Measurements from ENCODE around the gene REXO5. TPM values are rescaled to one million over a fixed set of nuclear protein-coding genes. Genes with fewer than 3 reads are reported as not detected.

The REXO5 gene
- total and polyA plus RNA-seq, 9 of the 15 experiments (the other 6 are each of a cell fraction or from before 2014, with no cell fraction given), result 10.5 to 45.1 (median 25.4) TPM

DNA sequence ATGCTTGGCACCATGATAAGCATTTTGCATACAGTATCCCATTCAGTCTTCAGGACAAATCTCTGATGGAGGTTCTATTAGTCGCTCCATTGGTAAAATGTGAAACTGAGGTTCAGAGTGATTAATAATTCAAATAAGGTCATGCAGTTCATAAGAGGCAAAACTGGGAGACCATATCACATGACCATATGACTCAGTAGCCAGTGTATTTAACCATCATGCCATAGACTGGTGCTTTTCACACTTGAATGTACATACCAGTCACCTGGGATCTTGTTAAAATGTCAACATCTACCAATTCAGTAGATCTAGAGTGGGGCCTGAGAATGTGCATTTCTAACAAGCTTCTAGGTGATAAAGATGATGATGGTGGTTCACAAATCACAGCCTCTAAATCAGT is 38.2 kb upstream of the REXO5 start (continued):
- TF ChIP-seq KDM2B (CRISPR knock-in tag; IDR thresholded peaks at IDR 0.05), result no peak
- no peak for TF ChIP-seq ARNT (IDR thresholded peaks at IDR 0.05)

DNA sequence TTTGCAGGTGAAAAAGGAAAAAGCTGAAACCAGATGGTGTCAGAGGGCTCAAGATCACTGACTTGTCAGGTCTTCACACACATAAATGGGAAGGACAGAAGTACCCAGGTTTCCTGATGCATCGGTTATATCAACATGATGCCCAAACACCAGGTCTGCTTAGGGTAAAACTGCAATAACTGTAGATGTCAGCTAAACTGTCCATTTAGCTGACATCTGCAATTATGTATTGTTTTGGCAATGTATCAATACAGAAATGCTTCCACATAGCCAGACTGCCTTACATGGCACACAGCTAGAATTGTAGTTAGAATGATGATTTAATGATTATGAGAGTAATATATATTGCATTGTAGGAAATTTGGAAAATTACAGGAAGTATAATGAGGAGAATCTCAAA is 37.5 kb upstream of the REXO5 start:
- H3K9me1 ChIP-seq (ENCODE audit: control insufficient read depth, insufficient read depth, low read length), result no peaks in the 10 kb centered on the region
- ChIA-PET CTCF (ENCODE audit: low intra/inter-chr PET ratio) (no interaction called here), POLR2A (interaction anchor here (1.5 kb wide), 1 partner anchor 23 kb away, joined by 3 read pairs; no protein-coding TSS in a partner anchor)
- DNase-seq (ENCODE audit: extremely low read depth in 1 of 4, low spot score in 3 of 4) (no peak), ATAC-seq (no peak), FAIRE-seq (no peak)
- H3K27ac ChIP-seq (ENCODE audit: extremely low read depth, low read depth, low read length), result no peak overlapping the region
- peak; percentile 57 for TF ChIP-seq ZNF316 (IDR thresholded peaks at IDR 0.05)
- peak; percentile 35; the same call in 1 of the 2 replicates for TF ChIP-seq MAFF (IDR thresholded peaks at IDR 0.05; ENCODE audit: low read length)
- TF ChIP-seq NCOA2 (IDR thresholded peaks at IDR 0.05; ENCODE audit: partially characterized antibody in 2 of 2), result no peak
- TF ChIP-seq FOXM1 (IDR thresholded peaks at IDR 0.05; ENCODE audit: low read depth), result no peak
- TF ChIP-seq FOXM1 (CRISPR knock-in tag; IDR thresholded peaks at IDR 0.05; ENCODE audit: low read depth), result no peak
- no peak for TF ChIP-seq MBD2 (IDR thresholded peaks at IDR 0.05; ENCODE audit: borderline replicate concordance, low read depth)
- TF ChIP-seq C11orf30 (IDR thresholded peaks at IDR 0.05; ENCODE audit: low read depth), result peak; percentile 23; the same call in 1 of the 2 replicates
- TF ChIP-seq, protein P1, sequence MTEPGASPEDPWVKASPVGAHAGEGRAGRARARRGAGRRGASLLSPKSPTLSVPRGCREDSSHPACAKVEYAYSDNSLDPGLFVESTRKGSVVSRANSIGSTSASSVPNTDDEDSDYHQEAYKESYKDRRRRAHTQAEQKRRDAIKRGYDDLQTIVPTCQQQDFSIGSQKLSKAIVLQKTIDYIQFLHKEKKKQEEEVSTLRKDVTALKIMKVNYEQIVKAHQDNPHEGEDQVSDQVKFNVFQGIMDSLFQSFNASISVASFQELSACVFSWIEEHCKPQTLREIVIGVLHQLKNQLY (CRISPR knock-in tag; conservative IDR thresholded peaks at IDR 0.05), result 0 out of 4 replicates have a peak, but pooled peaks of 1 of the 2 experiments have one; percentile 34
- TF ChIP-seq NCOA4 (IDR thresholded peaks at IDR 0.05; ENCODE audit: partially characterized antibody), result no peak
- TF ChIP-seq HDGF (IDR thresholded peaks at IDR 0.05), result no peak
- peaks cover 27% of the 10 kb centered on the region; the same call in 2 of the 3 replicates for H3K36me3 ChIP-seq (ENCODE audit: control insufficient read depth, insufficient read depth, low read length)
- intact Hi-C loops (cut with micrococcal nuclease) (no loop called here), in situ Hi-C loops (cut with MboI) (no loop called here)
- H3K4me3 ChIP-seq, result no peak overlapping the region
- H4K20me1 ChIP-seq (replicated peaks; ENCODE audit: control insufficient read depth, insufficient read depth, low read length), result no peaks in the 10 kb centered on the region
- H3K4me2 ChIP-seq (ENCODE audit: insufficient read depth, low read length), result no peak overlapping the region
- peaks cover 64% of the 10 kb centered on the region for H3K79me2 ChIP-seq (ENCODE audit: control insufficient read depth, insufficient read depth, low read length)
- no peaks in the 10 kb centered on the region for H3K9me3 ChIP-seq (replicated peaks; ENCODE audit: control insufficient read depth, insufficient read depth, low read depth, low read length)
- 94% methylated on average over 1 of the region's 1 CpG for WGBS (ENCODE audit: insufficient coverage, low coverage, missing lambda C conversion rate)
- BruUV-seq (replicated peaks), result no TSS peak
- no peak overlapping the region for H3K9ac ChIP-seq (ENCODE audit: insufficient read depth in 1 of 2, low read depth in 2 of 2, low read length in 2 of 2)
- no peak overlapping the region for H2AFZ ChIP-seq (ENCODE audit: low read depth, low read length)
- peaks cover 4 to 20% of the 10 kb centered on the region in 2 experiments; a peak in 1 of 5 replicates for H3K4me1 ChIP-seq (replicated peaks in 1 of 2; ENCODE audit: control insufficient read depth in 2 of 2, insufficient read depth in 2 of 2, low read length in 2 of 2)
- H3K27me3 ChIP-seq (ENCODE audit: control insufficient read depth in 2 of 2, insufficient read depth in 2 of 2, low read length in 2 of 2), result no peaks in the 10 kb centered on the region
